Endometrial microvascular endothelial cells (primary cell): ENCODE measurements around the gene TMPRSS2. TPM values are rescaled to one million over a fixed set of nuclear protein-coding genes. Genes with fewer than 3 reads are reported as not detected.

Experiments
- in situ Hi-C: cut with HindIII; loops from 2 replicates; pipeline ENCODE4 v1.10.0; 2017; ENCODE audit warnings: low sequenced_read_pairs, low pct_unique_long_range_greater_than_20kb; ENCODE audit errors: inconsistent ontology term
- total RNA-seq: library from RNA; depleted of rRNA; stranded (reverse); fragments of >200 nt; gene quantifications from one replicate; pipeline ENCODE4 v1.2.3, GENCODE V29; 2015; ENCODE audit errors: inconsistent ontology term

The TMPRSS2 gene
- 0.09 TPM for total RNA-seq

DNA sequence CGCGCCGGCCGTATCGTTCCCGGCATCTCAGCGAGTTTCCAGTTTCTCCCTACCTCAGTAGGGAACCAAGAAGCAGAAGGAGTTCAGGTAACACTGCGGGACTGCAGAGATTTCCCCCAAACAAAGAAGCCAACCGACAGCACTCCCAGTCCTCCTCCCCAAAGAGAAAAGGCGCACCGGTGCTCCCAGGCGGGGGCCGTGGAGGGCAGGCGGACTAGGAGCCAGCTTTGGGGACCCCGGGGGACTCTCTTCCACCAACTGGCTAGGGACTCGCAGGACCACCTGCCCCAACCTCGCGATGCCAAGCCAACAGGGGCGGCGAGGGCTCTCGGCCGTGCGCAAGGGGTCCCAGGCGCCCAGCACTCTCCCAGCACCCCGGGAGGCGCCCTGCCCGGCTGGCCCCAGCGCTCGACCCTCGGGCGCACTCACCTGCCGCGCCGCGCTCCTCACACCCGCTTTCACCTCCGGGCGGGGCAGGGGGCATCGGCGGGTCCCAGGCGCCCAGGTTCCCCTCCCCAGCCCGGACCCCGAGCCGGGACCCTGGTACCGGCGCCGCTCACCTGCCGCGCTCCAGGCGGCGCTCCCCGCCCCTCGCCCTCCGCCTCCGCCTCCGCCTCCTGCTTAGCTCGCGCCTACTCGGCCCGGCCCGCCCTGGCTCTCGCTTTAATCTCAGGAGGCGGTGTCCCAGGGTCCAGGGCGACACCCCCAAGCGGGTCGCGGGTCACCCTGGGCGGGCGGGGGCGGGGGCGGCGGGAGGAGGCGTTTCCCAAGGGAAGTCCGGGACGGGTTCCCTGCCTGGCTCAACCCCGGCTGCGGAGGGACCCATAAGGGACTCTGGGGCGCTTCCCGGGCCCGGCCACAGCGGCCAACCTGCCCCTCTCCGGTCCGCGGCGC is at the start of gene TMPRSS2:
TMPRSS2 (minus strand) TSS at position 638 of the 894 bp plus-strand sequence. CDS start 10,025 bp downstream, outside the sequence.
- in situ Hi-C loops, result no loop called here

DNA sequence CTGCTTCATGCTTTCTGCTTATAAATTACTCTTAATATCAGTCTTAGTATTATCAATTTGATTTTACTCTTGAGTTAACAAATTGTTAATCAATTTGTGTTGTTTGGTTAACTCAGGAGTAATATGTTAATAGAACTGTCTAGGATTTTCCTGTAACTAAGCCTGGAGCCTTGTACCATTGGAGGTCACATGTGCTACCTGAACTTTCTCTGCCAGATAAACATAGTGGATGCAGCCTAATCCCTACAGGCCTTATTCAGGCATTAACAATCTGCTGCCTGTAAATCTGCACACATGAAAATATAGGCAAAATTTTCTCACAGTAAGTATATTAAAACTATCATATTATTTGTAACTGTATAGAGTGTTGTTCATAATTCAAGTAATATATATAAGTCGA is 47.1 kb upstream of the TMPRSS2 start:
- in situ Hi-C loops, result no loop called here

DNA sequence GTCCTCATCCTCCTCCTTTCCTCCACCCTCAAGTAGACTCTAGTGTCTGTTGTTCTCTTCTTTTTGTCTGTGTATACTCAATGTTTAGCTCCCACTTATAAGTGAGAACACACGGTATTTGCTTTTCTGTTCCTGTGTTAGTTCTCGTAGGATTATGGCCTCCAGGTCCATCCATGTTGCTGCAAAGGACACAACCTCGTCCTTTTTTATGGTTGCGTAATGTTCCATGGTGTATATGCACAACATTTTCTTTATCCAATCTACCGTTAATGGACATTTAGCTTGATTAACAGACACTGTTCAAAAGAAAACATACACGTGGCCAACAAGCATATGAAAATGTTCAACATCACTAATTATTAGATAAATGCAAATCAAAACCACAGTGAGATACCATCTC is 44.3 kb upstream of the TMPRSS2 start:
- in situ Hi-C loops, result no loop called here

DNA sequence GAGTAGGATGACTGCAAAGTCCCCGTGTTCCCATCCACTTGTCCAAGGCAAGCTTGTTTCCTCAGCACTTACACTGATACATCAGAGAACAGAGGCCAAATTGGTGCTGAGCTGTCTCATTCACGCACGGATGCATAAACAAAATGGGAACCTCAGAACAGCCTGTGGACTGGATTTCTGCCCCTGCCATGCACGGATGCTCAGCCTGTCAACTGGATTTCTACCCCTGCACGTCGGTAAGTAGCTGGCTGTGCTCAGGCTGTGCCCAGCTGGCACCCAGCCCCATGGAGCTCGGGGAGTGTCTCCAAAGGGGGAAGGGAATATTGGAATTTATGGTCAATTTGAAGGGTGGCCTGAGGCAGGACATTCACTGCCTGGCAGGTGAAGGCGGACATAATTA is 40.8 kb upstream of the TMPRSS2 start:
- in situ Hi-C loops, result no loop called here

DNA sequence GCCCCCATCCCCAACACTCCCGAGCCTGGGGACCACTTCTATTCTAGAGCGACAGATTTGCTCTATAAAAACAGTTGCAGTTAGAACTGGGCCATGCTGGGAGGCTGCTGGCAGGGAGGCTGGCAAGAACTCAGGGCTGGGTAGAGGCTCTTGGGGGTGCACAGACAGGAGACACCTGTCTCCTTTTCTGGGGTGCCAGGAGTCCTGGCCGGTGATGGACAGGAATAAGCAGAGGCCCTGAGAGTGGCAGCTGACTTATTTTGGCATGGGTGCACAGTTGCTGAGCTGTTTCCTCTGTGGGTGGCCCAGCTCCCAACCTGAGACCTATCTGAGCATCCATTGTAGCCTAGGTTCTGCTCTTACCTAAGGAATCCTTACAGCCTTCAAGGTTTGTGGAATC is 39.2 kb upstream of the TMPRSS2 start:
- in situ Hi-C loops, result no loop called here

DNA sequence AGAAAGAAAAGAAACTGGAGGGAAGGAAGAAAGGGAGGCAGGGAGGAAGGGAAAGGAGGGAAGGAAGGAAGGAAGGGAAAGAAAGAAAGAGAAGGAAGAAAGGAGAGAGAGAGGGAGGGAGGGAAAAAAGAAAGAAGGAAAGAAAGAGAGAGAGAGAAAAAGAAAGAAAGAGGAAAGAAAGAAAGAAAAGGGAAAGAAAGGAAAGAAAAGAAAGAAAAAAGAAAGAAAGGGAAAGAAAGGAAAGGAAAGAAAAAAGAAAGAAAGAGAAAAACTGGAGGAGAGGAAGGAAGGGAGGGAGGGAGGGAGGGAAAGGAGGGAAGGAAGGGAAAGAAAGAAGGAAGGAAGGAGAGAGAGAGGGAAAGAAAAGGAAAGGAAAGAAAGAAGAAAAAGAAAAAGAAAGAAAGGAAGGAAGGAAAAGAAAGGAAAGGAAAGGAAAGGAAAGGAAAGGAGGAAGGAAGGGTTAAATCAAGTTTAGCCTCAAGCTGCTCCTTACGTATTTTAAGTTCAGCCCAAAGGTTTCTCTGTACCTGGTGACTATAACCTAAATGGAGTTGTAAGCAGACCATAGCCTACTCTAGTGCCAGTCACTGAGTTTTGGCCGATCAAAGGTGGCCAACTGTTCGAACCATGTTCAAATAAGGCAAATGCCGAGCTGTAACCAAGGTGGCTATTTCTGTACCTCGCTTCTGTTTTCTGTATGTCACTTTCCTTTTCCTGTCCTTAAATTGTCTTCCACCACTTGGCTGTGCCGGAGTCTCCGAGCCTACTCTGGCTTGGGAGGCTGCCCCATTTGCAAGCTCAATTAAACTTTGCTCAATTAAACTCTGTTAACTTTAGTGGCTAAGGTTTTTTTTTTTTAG is 37.8 kb upstream of the TMPRSS2 start:
- in situ Hi-C loops, result no loop called here

DNA sequence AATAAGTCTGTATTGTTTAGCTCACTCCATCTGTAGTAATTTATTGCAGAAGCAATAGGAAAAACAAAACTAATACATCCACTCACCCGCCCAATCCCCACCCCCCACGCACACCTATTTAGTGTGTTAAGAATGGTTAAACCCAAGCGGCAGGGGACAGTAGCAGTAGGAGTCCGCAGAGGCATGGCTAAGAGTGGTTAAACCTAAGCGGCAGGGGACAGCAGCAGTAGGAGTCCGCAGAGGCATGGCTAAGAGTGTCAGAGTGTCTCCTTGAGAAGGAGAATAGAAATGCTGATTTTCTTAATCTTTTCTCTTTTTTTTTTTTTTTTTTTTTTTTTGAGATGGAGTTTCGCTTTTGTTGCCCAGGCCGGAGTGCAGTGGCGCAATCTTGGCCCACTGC is 34.8 kb upstream of the TMPRSS2 start:
- in situ Hi-C loops, result no loop called here

DNA sequence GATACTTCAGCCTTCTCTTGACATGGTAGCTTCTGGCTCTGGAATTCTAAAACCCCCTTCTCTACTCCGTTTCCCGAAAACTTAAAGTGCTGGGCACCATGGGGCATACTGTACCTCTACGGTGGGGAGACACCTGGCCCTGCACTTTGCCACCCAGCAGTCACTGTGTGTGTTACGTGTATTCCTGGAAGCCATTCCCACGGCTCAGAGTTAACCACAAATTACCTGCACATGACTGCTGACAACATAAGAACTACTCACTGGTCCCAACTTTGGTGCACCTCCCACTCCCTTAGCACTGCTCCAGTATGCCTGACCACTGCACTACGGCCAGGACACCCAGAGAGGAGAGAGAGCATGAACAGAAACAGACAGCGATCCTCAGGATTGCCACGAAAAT is 29.4 kb upstream of the TMPRSS2 start:
- in situ Hi-C loops, result no loop called here

DNA sequence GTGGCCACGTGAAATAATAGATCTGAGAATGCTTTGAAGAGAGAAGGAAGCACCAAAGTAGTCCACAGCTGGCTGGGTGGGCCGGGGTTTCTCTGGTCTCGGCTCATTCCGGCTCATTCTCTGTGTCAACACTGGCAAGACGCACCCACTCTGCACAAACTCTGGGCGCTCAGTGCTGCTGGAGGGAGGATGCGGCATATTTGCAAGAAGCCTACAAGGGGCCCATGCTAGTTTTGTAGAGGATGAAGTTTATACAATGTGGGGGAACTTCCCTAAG is 28.8 kb upstream of the TMPRSS2 start:
- in situ Hi-C loops, result no loop called here

DNA sequence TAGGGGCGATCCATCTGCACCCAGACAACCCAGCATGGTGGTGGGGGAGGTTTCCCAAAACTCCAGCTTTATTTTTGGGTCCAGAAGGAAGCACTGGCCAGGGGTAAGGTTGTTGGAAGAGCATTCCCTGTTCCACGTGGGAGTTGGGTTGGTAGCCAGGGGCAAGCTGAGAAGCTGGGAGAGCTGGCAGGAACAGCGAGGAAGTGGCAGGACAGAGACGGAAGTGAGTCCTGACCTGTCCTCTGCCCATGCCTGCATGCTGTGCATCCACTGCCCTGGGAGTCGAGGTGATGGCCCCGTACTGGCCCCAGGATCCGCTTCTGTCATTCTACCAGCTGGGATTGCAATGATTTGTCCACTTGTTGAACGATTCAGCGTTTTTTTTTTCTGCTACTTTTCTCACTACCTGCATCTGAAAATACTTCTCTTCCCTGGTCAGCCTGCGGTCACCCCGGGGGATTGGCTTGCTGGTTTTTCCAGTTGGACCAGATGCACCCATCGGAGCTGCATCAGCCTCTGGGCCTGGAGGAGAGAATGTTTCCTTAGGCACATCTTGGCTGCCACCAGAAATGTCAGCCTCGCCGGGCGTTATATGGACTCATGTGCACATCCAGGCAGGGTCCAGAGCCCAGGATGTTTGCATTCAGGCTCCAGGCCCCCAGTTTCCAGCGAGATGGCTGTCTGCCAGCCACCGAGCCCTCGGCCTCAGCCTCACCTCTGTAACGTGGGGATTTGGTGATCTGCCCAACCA is 28.3 kb upstream of the TMPRSS2 start:
- in situ Hi-C loops, result no loop called here

DNA sequence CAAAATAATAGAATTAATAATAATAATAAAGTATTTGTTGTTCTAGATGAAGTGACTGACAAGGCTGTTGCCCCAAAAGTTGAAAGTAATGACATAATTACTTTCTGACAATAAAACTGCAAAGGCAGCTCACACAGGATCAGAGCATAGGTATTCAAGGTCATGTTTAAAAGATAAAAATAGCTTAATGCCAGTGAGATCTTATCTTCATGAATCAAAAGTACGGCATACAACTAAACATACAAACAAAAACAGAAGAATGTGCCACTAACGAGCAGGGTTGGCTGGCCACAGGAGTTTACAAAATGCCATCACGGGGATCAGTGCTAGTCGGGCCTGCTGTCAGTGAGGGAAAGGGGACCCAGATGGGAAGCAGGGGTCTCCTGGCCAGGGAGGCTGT is 22.4 kb upstream of the TMPRSS2 start:
- in situ Hi-C loops, result no loop called here

DNA sequence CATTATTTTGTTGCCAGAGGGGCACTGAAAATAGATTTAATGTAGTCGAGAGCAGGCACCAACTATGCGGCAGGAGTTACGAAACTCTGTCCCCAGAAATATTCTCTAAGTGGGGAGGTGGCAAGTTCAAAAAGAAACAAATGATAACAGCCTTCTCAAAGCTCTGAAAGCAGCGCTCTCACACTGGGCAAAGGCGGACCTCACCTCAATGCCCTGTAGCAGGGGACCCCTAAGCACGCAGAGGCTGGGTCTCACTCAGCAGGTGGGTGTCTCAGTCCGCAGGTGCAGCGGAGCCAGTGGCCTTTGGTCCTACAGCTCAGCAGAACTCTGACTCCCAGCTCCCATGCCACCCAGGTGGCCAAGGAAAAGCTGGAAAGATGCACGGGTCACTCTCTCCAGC is 21.8 kb upstream of the TMPRSS2 start:
- in situ Hi-C loops, result no loop called here

DNA sequence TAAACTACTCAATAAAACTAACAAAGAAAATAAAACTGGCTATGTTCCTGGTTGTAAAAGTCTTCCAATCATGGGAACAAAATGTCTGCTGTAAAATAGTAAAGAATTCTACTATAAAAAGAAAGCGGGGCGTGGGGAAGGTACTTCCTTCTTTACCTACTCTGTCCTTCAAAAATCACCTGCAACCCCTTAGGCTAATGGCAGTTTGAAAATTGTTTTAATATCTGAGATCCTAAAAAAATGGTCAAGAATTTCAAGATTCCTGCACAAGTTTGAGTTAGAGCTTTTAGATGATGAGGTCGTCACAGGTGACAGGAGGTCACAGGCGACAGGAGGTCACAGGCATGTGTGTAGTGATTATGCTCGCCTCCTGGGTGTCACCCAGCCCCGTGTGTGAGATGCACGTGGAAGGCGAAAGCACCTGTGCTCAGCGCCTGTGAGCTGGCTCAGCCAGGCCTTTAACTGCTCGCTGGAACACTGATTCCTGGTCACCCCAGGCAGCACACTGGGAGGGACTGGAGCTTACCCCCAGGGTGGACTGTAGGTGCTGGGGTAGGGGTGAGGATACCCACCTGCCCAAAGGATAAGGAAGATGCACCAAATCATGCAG is 18.6 kb upstream of the TMPRSS2 start:
- in situ Hi-C loops, result no loop called here

DNA sequence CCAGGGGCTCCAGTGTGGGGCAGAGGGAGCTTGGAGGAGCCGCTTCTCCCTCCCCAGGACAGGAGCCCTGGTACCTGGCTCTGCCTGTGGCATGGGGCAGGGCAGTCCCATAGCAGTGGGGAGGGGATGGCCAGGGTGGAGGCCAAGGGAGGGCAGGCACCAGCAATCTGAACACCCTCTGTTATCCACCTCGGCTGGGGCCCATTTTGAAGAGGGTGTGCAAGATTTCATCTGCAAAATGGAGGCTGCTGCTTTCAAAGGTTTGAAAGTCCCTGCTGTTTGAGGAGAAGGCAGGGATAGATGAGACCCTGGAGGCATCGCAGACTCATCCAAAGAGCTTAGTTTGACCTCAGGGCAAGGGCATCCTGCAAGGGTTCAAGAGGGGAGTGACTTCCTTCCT is 15.2 kb upstream of the TMPRSS2 start:
- in situ Hi-C loops, result no loop called here

DNA sequence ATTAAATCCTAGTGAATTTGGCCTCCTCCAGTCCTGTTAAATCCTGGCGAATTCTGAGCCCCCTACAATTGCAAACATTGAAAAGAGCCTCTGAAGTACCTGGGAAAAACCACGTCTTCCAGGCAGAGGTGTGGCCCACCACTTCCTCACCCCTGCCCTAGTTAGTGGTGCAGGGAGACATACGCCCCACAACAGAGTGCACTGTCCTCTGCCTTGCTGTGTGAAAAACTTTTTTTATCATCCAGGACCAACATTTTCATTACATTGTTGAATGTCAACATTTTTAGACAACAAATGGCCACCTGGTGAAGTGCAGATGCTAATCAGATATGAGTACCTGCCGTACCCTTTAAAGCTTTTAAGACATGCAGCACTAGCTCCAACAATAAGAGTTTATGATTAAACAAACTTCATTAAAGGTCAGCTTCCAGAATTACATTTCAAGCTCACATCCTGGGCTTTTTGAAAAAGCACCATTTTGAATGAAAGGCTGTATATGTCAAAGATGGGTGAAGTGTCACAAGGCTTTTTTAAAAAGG is 13.6 kb upstream of the TMPRSS2 start:
- in situ Hi-C loops, result no loop called here

DNA sequence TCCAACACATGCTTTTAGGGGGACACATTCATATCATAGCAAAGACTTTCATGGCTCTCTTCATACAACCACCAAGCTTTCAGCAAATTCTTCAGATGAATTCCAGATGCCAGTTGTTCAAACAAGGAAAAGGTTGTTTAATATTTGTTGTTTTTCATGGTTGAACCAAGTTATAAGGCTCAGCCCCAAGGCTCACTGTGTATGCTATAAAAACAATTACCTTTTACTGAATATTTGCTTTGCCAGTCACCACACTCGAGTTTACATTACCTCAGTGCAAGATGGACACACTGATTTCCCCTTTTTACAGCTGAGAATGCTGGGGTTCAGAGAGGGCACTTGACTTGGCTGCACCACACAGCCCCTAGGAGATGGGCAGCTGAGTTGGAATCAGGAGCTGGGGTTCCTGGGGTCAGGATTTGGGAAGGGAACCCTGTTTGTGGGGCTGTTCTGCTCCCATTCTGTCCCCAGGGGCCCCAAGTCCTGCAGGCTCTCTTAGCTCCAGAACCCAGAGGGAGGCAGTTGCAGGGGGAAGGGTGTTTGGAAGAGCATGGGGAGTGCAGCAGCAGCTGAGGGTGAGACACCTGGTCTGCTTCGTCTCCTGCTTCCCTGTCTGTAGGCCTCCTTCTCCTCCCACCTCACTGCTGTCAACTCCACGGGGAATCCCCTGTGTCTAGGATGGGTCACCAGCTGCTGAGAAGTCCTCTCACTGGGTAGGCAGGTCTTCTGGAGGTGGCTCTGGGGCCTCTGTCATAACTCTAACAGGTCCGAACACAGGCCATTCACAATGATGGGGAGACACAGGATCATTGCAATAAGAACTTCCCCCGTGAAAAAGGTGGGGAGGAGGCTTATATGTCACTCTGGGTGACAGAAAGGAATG is 12.8 kb upstream of the TMPRSS2 start:
- in situ Hi-C loops, result no loop called here

DNA sequence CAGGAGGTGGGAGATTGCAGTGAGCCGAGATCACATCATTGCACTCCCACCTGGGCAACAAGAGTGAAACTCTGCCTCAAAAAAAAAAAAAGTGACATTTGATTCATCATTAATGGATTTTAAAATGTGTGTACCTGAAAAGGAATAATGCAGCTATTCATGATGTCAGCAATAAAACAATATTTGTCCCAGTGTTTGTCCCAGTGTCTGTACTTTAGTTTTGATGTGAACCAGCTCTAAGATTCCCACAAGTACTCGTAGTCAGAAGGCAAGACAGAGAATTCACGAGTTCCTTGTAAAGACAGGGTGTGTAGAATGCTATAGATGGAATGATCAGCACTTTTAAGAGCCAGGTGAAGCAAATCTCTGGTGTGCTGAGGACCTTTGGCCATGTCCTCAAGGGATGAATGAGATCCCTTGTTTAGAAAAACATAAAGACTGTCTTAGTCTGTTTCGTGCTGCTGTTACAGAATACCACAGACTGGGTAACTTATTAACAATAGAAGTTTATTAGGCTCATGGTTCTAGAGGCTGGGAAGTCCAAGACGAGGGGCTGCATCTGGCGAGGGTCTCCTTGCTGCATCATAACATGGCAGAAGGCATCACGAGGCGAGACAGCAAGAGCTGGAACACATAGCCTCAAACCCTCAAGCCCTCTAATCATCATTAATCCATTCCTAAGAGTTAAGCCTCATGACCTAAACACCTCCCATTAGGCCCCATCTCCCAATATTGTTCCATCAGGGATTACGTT is 12.0 kb upstream of the TMPRSS2 start:
- in situ Hi-C loops, result no loop called here
